ENCODE measurements around the gene XYLT1. TPM values are rescaled to one million over a fixed set of nuclear protein-coding genes. Genes with fewer than 3 reads are reported as not detected.
"Not testable (repeated sequence)": the region's sequence is repeated elsewhere in the genome, so short reads cannot be mapped to it uniquely, and the experiment has no call there.

The XYLT1 gene
- total RNA-seq, 1 donor from 2014 or later = 1.4 TPM

DNA sequence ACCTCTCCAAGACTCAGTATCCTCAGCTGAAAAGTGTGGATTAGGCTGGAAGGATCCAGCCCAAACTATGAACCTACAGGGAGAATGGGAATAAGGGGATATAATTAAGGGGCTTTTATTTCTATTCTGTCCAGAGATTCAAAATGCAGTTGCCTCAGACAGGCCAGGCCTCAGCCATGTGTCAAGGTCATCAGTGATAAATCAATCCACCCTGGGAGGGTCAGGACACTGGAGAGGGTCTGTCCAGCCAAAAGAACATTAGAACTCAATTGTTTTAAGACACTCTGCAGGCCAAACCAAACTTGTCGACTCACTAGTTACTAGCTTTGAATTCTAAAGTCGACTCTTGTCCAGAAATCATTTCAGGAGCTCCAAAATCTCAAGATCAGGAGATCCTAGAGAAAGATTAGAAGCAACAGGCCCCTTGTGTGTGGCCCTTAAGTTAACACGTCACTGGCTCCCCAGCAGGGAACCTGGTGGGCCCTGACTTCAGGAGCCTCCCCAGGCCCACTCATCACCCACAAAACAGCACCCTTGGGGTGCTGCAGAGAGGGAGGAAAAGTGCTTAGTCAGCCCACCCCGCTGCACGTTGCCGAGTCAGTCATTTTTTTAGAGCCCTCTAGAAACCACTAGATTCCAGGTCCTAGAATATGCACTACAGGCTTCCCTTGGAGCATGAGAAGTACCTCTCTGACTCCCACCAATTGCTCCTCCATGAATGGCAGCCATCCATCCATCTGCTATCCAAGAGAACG, 156.8 kb downstream of the XYLT1 start:
- DNase-seq (ENCODE audit: low read depth) = no peak

- DNase-seq (ENCODE audit: low read depth) = no peak
These were observed 157.6 kb downstream of the XYLT1 start for GRCh38 chr16:17313085-17313611.

- no peak for DNase-seq (ENCODE audit: low read depth)
These were observed 158.6 kb downstream of the XYLT1 start for GRCh38 chr16:17312094-17312710.

GRCh38 chr16:17311333-17312093, 159.2 kb downstream of the XYLT1 start:
- no peak for DNase-seq (ENCODE audit: low read depth)

DNA sequence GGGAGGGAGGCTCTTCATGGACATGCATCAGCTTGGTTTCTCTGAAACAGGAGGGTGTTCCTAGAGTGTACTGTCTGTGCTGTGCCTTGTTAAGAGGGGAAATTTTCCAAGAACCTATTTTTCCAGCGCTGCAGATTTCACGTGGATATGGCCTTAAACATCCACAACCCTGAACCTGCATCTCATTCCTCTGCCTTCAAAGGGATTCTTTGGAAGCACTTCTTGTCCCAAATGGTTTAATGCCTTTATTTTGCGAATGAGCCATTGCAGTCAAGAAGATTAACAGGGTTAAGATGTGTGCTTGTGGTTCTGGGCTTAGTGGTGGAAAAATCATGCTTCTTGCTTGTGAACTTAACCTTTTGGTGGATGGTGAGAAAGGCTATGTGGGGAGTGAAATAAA, 161.2 kb downstream of the XYLT1 start:
- DNase-seq (ENCODE audit: low read depth) = no peak

DNA sequence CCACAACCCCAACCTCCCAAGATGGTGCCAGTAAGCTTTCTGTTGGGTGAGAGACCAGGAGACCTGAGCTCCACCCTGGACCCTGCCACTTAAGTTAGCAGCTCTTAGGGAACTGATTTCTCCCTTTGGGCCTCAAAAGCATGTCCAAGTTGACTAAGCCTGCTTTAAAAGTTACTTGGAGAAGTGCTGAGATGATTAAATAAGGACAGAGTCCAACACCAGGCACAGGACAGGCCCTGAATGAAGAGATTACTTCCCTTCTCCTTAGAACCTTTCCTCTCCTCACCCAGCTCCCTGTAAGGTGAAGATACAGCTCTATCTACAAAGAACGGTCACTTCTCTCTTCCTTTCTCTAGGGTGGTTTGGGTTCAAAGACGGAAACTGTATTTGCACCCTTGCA, 162.6 kb downstream of the XYLT1 start:
- no peak for DNase-seq (ENCODE audit: low read depth)

GRCh38 chr16:17307504-17307903, 163.3 kb downstream of the XYLT1 start:
- DNase-seq (ENCODE audit: low read depth) = no peak

DNA sequence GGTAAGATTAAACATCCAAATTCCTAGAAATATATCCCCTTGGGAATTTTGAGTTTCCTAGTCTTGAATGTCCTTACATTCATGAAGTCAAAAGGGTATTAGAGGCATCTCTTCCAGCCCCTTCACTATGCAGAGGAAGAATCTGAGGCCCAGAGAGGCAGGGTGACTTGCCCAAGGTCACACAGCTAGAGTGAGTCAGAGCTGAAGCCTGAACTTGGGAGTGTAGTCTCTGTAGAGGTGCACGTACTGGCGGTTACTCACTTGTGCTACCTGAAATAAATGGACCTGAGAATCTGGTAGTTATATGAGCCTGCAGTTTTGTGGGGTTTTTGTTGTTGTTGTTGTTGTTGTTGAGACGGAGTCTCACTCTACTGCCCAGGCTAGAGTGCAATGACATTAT, 164.0 kb downstream of the XYLT1 start:
- DNase-seq (ENCODE audit: low read depth) = no peak

GRCh38 chr16:17306211-17306610, 164.5 kb downstream of the XYLT1 start:
- not testable (repeated sequence) for DNase-seq (ENCODE audit: low read depth)

DNA sequence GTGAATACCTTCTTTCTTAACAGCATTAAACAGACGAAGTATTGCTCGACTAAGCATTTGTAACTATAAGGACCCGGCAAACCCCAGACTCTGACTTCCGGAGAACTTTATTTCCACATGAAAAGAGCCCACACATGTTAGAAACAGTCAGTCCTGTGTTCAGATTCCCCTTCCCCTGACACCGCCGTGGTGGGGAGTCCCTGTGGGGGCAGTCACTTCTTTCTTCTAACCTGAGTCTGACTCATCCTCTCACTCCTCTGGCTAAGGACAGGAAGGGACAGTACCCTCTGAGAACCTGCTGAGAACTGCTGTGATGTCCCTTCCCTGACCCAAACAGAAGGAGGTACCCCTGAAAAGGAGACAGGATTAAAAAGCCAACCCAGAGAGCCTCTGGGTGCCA, 165.1 kb downstream of the XYLT1 start:
- no peak for DNase-seq (ENCODE audit: low read depth)

GRCh38 chr16:17304491-17305119, 166.2 kb downstream of the XYLT1 start:
- no peak for DNase-seq (ENCODE audit: low read depth)

- no peak for DNase-seq (ENCODE audit: low read depth)
These were observed 166.7 kb downstream of the XYLT1 start for GRCh38 chr16:17304106-17304490.

GRCh38 chr16:17303101-17303500, 167.7 kb downstream of the XYLT1 start:
- no peak for DNase-seq (ENCODE audit: low read depth)

- no peak for DNase-seq (ENCODE audit: low read depth)
These were observed 168.1 kb downstream of the XYLT1 start for GRCh38 chr16:17302620-17303019.

DNA sequence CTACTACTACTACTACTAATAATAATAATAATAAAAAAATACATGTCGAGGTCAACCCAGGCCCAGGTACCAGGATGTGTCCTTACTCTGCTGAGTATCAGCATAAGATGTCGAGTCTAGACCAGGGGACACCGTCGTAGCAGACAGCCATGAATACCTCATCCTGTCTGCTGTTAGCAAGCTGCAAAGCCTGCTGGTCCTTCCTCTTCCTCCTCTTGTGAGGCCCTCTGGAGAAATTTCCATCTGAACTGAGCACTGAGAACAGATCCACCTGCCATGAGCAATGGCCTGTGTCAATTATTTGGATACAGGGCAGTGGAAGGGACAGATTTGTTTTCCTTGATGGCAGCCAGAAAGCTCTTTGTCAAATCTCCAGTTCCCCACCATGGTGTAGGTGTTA, 168.5 kb downstream of the XYLT1 start:
- no peak for DNase-seq (ENCODE audit: low read depth)

GRCh38 chr16:17301593-17302135, 169.1 kb downstream of the XYLT1 start:
- DNase-seq (ENCODE audit: low read depth) = no peak

GRCh38 chr16:17301184-17301583, 169.6 kb downstream of the XYLT1 start:
- no peak for DNase-seq (ENCODE audit: low read depth)

GRCh38 chr16:17299790-17300189, 171.0 kb downstream of the XYLT1 start:
- DNase-seq (ENCODE audit: low read depth) = no peak

DNA sequence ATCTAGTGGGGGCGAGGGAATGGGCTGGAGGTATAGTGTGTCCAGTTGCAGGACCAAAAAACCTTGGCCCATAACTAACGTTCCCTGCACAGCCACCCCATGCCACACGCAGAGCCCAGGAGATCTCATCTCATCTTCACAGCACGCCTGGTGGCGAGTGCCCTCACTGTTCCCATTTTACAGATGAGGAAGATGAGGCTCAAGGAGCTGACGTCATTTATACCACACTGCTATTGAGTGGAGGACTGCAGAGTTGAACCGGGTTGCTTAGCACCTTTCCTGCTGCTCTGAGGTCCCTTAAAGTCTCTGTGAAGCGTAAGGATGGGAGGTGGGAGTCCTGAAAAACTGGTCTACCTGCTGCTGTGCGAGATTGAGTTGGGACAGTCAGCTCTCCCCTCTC, 172.5 kb downstream of the XYLT1 start:
- no peak for DNase-seq (ENCODE audit: low read depth)

GRCh38 chr16:17296431-17296830, 174.3 kb downstream of the XYLT1 start:
- no peak for DNase-seq (ENCODE audit: low read depth)

GRCh38 chr16:17295948-17296347, 174.8 kb downstream of the XYLT1 start:
- DNase-seq (ENCODE audit: low read depth) = no peak

Measured in myocyte (in vitro differentiated cells).